GM18499 (cell line): Measurements from ENCODE around the gene HEXD.
"Not testable (repeated sequence)": the region's sequence is repeated elsewhere in the genome, so short reads cannot be mapped to it uniquely, and the experiment has no call there.

Source experiments
- ATAC-seq: cut with Tn5 transposase; IDR thresholded peaks from one replicate; pipeline ENCODE4 v1.9.1; 2021; ENCODE audit warnings: moderate number of reproducible peaks; ENCODE audit not compliant: insufficient read depth, unreplicated experiment

Gene HEXD

DNA sequence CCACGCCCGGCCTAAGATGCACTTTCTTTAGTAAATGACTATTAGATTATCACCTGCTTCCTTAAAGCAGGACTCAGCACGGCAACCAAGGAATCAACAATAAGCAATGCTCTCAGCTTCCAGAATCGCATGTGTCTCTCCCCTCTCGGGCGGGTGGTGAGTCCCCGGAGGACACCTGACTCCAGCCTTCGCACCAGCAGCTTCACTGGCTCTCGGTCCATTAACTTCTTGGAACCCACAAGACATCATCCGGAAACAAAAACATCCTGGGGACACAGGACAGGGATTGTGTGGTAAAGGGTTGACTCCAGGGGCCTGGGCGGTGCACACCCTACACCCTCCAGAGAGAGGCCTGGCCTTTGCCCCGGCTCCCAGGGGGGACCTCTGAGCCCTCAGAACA, 23.9 kb upstream of the HEXD start:
- ATAC-seq: no peak

DNA sequence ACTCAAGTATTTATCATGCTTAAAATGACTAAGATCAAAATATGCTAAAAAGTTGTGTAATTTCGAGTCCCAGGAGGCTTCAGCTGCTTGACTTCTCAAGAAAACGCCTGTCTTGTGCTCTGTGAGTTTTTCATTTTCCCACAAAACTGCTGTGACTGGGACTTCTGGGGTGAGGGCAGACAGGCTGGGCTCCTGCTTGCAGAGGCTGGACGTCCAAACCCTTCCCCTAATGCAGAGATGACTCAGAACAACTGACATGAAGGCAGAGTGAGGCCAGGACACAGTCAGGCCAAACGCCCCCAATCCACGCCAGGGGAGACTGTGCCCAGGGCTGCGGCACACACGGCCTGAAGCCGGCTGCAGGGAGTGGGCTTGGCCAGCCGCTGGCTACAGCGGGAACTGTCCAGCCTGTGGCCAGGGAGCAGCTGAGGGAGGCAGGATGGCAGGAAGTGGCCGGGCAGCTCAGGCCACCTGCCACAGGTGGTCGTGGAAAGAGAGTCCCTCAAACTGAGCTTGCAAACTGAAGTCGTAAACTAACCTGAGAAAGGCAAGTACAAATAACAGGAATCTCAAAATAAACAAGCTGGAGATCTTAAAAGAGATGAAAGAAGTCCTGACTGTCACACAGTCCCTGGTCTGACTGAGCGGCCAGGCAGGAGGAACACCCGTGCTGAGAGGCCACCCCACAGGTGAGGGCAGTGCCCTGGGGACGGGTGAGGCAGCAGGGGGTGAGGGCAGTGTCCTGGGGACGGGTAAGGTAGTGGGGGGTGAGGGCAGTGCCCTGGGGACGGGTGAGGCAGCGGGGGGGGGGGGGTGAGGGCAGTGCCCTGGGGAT, 21.3 kb upstream of the HEXD start:
- no peak for ATAC-seq

DNA sequence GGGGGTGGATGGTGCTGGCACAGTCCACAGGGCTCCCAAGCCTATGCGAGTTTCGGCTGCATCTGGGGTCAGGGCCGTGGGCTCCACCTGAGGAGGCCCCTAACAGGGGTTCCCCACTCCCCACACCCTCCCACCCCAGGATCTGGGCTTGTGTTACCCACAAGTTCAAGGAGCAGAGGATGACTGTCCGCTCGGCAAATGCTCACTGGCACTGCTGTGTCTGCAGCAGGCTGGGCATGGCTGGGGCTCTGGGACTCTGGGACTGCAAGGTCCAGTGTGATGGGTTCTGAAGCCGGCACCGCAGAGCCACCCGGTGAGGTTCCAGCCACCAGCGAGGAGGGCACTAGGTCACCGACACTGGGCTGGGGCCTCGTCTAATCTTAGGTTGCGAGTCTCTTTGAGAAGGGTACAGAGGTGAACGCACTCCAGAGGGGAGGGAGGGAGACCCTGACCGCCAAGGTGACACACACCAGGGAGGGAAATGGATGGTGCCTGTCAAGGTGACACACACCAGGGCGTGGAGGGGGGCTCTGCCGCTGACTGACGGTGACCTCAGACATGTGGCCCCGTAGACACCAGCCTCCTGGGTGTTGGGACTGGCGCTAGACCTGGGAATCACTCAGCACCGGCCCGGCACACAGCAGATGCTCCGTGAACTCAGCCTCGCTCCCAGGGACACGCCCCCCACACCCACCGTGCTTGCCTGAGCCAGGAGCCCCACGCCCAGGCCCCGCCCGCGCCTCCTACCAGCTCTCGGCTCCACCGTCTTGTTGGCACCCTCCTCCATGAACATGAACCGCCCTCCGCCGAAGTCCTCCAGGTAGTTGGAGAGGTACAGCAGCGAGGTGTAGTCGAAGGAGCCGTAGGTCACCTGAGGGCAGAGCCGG, 20.5 kb upstream of the HEXD start:
- no peak for ATAC-seq

DNA sequence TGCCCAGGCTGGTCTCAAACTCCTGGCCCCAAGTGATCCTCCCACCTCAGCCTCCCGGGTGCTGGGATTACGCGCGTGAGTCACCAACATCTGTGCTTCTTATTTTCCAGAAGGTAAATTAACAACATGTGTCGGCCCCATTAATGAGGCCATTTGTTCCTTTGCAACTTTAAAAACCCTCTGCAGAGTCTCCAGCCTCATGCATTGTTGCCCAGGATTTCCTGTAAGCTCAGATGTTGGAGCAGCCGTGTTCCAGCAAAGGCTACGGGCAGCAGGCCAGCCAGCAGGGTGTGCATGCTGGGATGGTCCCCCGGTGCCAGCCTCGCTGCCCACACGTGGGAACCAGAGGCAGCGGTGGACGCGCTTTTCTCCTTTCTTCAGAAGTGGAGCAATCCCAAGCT, 19.1 kb upstream of the HEXD start:
- no peak for ATAC-seq

DNA sequence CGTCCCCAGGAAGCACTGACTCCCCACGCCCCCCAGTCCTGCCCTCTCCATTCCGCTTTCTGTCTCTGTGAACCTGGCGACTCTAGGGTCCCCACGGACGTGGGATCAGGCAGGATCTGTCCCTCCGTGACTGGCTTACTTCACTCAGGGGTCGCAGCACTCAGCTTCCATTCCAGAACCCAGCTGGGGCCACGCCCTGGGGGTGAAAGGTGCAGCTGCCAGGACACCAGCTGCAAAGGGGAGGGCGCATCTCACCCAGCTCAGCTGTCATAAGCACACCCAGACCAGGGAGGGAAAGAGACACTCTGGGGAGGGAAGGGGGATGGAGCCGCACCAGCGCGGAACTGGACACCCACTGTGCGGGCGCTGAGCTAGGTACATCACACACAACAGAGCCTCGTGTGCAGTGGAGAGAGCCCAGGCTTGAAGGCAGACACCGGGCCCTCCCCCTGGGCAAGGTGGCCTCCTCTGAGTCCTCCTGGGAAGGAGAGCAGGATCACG, 18.5 kb upstream of the HEXD start:
- ATAC-seq: no peak

DNA sequence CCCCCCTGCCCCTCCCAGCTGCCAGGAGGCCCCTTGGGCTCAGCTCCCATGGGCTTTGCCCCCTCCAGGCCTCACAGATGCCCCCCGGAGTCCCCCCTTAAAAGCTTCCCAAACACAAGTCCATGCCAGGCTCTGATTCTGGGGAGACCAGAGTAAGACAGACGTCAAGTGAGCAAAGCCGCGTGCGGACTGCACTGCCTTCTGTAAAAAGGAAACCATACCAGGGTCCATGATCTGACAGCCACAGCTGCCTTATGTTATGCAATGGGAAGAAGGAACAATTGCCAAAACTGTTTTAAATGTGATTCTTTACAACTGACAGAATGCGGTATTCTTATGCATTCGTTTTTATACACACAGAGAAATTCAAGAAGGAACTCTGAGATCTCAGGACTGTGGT, 17.9 kb upstream of the HEXD start:
- ATAC-seq: no peak

DNA sequence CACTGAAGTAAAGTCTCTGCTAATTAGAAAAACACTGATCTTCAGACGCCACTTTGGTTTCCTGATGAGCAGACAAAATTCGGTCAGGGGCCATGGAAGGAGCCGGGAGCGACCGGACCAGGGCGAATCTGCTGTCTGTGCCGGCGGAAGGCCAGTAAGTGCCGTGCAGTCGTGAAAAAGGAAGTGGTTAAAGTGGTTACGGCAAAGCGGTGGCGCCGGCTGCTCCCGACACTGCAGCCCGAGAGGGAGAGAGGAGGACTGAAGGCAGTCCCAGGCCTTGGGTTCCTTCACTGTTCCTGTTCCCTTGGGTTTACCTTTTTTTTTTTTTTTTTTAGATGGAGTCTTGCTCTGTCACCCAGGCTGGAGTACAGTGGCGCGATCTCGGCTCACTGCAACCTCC, 17.3 kb upstream of the HEXD start:
- no peak for ATAC-seq

DNA sequence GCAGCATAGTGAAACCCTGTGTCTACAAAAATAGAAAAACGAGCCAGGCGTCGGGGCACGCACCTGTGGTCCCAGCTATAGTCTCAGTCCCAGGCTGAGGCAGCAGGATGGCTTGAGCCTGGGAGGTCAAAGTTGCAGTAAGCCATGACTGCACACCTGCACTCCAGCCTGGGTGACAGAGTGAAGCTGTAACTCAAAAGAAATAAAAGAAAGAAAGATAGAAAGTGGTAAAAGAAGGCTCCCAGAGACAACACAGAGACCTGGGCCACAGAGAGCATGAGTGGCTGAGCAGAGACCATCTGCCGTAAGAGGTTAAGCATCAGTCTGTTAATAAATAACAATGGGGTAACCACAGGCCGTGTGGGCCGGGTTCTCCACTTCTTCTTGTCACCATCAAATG, 15.3 kb upstream of the HEXD start:
- no peak for ATAC-seq

DNA sequence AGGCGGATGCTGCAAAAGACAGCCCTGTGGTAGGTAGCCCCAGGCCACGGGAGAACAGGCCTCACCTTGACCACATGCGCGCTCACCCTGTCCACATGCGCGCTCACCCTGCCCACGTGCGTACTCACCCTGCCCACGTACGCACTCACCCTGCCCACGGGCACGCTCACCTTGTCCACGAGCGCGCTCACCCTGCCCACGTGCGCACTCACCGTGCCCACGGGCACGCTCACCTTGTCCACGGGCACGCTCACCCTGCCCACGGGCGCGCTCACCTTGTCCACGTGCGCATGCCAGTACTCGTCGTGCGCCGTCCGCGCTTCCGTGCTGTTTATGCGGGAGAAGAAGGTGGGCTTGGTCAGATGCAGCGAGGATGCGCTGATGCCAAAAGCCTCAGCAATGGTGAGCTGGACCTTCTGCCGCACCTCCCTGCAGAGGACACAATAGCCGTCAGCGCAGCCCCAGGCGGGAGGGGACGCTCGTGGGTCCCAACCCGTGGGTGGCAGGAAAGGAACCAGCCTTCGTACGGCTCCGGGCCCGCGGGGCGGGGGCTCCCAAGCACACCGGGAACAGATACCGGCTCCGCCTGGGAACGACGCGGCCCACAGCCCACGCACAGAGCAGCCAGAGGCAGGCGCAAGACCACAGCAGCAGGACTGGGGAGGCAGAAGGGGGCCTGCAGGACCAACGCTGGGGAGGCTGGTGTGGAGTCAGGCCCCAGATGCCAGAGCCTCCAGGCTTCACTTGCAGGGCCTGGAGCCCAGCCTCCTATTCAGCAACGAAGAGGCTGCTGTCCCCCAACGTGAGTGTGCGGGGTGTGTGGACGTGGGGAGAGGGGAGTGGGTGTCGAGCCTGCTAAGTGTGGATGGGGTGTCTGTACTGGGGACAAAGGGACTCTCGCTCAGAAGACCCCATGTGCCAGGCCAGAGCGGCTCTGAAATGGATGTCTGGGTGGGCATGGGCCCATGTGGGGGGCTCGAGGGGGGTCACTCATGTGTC, 14.2 kb upstream of the HEXD start:
- ATAC-seq: no peak

DNA sequence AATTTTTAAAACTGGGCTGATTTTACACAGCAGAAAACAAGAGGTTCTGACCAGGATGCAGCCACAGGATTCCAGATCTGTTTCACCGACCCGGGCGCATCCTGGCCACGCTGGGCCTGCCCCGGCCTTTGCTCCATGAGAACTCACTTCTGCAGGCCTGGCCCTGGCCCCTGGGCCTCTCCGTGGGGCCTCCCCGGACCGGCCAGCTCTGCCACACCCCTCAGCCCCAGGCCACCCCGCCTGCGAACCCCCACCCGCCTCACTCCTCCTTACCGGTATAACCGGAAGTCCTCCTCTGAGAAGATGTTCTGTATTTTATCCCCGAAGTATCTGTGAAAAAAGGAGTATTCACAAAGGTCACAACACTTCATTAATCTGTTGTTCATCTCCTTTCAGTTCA, 13.1 kb upstream of the HEXD start:
- no peak for ATAC-seq

DNA sequence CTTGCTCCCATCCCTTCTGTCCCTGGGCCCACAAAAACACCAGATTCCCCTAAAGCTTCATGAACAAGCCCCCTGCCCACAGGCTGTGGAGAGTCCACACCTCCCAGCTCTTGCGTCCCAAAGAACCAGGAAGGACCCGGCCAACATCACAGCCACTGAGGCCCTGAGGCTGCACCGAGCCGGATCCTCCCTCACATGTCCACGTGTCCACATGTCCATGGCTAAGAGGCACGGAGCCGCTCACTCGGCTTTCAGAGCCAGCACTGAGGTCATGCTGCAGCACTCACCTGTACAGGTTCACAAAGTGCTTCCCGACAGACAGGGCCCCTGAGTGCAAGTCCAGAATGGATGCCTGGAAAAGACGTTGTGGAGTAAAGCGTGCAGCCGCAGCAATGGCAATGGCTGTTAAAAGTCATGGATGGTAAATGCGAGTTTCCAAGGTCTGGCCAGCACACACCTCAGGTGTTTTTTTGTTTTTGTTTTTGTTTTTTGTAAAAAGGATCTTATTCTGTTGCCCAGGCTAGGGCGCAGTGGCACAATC, 11.9 kb upstream of the HEXD start:
- no peak for ATAC-seq

DNA sequence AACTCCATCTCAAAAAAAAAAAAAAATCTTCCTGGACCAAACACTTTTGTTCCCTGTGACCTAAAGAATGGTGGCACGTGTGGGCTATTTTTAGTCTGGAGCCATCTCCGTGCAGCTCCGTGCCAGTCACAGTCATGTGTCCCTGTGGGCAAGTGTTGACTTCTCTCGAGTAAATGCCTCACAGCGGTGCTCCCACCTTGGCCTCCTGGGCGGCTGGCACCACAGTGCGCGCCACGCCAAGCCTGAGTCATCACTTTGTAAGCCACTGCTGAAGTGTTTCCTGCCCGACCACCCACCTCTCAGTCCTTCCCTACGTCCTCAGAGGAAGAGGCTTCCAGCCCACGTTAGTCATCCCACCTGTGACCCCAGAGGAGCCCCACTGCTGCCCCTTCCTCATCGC, 10.9 kb upstream of the HEXD start:
- ATAC-seq: no peak

DNA sequence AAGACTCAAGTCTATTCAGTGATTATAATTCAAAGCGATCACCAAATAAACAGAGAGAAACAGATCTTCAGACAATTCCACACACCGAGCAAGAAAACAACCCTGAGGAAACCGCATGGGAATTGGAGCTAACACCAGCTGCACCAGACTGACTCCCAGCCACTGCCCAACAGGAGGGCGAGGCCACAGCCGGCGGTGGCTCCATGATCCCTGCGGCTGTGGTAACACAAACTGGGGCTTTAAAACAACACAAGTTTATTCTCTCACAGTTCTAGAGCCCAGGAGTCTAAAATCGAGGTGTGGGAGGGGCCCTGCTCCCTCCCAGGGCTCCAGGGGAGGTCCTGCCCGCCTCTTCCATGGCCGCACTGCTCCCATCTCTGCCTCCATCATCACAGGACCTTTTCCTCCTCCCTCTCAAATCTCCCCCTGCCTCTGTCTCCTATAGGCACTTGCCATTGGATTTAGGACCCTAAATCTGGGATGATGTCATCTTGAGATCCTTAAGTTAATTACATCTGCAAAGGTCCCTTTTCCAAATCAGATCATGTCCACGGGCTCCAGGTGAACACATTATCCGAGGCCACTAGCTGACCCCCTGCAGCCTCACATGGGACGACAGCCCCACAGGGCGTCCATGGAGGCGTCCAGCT, 9.7 kb upstream of the HEXD start:
- no peak for ATAC-seq

DNA sequence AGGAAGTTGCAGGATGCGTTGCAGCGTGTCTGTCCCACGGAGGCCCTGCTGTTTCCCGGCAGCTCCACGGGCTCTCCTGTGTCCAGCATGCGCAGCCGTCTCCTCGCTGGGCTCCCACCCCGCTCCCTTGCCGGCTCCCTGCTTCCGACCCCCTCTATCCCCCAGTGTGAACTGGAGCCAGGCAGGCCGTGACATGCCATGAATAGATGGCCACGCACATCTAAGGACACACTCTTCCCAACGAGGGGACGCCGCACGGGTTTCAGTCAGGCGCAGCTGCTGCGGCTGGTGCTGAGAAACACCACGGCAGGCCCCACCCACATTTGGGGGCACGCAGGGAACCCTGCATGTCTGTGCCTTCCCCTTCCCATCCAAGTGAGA, 9.2 kb upstream of the HEXD start:
- ATAC-seq: no peak

DNA sequence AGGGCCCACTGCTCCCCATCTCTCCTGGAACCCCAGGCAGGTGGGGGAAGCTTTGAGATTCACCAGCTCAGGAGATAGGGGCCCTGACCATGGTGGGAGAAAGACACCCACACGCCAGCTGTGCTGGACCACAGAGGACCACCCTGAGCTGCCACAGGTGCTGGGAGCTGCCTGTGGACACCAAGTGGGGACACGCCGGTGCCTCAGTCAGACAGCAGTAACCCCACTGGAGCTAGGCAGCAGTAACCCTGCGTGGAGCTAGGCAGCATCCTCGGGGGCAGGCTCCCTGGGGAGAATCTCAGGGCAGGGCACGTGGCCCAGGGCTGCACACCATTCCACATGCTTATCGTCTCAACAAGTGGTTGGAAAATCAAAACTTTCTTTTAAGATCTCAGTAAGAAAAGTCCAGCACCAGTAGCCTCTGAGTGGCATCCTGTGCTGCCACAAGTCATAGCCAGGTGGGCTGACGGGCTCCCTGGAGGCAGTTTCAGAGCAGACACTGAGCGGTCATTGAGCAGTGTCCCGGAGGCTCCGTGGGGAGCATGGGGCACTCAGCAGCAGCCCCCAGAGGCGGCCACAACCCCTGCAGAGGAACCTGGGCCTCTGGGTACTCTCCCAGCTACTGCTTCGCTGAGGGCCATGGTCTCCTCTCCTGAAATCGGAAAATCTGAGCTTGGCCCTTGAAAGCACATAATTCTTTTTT, 8.0 kb upstream of the HEXD start:
- ATAC-seq: no peak

DNA sequence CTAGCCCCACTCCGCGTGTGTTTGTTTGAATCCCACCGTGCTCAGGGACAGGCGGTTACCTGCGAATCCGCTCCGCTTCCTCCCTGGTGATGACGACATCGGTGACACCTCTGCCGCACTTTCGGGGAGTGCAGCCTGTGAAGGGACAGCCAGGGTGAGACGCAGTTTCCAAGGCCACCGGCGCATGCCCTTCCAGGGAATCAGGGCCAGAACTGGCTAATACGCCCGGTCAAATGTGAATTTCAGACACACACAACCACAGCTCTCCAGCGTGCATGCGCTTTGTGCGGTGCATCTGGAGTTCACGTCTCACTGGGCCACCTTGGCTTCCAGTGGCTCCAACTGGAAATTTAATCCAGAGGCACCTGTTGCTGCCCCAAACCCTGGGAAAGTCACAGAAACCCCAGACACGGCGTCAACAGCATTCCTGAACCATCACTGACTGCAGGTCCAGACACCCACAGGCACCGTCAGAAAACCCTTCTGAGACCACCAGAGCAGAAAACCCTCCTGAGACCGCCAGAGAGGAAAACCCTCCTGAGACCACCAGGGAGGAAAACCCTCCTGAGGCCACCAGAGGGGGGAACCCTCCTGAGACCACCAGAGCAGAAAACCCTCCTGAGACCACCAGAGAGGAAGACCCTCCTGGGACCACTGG, 6.6 kb upstream of the HEXD start:
- ATAC-seq: no peak

DNA sequence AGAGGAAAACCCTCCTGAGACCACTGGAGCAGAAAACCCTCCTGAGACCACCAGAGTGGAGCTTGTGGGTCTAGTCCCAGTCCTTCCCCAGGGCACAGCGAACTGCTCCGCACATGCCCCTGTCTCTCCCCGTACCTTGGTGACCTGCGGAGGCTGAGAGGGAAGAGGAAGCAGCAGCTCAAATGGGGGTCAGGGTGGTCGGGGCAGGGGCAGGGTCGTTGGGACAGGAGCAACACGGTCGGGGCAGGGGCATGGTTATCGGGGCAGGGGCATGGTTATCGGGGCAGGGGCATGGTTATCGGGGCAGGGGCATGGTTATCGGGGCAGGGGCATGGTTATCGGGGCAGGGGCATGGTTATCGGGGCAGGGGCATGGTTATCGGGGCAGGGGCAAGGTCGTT, 6.1 kb upstream of the HEXD start:
- ATAC-seq: not testable (repeated sequence)
